ENCODE data around the gene TRIM40.

DNA sequence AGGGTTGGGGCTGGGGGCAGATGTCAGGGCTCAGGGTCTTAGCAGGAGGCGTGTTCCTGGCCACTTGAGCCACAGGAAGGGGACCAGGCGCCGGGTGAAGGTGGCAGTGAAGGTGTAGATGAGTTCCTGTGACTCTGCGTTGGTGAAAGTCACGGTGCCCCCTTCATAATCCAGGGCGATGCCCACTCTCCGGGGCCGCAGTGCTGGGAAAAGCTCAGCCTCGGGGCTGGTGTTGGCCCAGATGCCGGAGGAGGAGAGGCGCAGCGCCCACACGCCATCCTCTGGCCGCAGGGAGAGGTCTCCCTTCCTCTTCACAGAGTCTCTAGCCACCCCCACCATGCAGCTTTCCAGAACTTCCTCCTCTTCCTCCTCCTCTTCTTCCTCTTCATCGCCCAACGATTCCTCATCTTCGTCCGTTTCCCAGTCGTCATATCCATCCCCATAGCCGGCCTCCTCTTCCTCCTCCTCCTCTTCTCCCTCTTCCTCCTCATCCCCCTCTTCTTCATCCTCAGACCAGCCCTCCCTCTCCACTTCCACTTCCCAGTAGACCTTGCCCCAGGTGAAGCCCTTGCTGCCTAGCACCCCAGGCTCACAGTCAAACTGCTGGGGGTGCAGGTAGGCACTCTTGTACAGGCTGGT, 50.0 kb downstream of the TRIM40 start:
- TF ChIP-seq TAF1 (IDR thresholded peaks at IDR 0.05; ENCODE audit: low read depth, low read length) (no peak), POLR2A (IDR thresholded peaks at IDR 0.05; ENCODE audit: low read depth, low read length) (0 out of 2 replicates have a peak, but pooled peaks have one; percentile 43), SPI1 (IDR thresholded peaks at IDR 0.05; ENCODE audit: low read depth, low read length) (no peak), POLR2AphosphoS5 (IDR thresholded peaks at IDR 0.05; ENCODE audit: low read depth, low read length) (no peak; the same call in 1 of the 2 replicates)

Measured in GM12891 (cell line).